HG03135 (cell line): ENCODE results near the gene HBA1.
"Not testable (repeated sequence)": the region's sequence is repeated elsewhere in the genome, so short reads cannot be mapped to it uniquely, and the experiment has no call there.

Experiments
- ATAC-seq: cut with Tn5 transposase; IDR thresholded peaks from one replicate; pipeline ENCODE4 v1.9.1; 2021; ENCODE audit warnings: mild to moderate bottlenecking, moderate library complexity; ENCODE audit not compliant: unreplicated experiment

HBA1 gene

DNA sequence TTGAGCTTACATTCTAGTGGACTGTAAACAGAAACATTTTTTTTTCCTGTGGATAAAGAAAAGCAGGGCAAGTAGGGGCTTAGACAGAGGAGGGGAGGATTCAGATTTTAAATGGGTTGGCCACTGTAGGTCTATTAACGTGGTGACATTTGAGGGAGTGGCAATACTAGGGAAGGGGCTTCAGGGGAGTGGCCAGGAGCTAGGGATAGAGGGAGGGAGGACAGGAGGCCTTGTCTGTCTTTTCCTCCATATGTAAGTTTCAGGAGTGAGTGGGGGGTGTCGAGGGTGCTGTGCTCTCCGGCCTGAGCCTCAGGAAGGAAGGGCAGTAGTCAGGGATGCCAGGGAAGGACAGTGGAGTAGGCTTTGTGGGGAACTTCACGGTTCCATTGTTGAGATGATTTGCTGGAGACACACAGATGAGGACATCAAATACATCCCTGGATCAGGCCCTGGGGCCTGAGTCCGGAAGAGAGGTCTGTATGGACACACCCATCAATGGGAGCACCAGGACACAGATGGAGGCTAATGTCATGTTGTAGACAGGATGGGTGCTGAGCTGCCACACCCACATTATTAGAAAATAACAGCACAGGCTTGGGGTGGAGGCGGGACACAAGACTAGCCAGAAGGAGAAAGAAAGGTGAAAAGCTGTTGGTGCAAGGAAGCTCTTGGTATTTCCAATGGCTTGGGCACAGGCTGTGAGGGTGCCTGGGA is 17.2 kb upstream of the HBA1 start:
- ATAC-seq = no peak

DNA sequence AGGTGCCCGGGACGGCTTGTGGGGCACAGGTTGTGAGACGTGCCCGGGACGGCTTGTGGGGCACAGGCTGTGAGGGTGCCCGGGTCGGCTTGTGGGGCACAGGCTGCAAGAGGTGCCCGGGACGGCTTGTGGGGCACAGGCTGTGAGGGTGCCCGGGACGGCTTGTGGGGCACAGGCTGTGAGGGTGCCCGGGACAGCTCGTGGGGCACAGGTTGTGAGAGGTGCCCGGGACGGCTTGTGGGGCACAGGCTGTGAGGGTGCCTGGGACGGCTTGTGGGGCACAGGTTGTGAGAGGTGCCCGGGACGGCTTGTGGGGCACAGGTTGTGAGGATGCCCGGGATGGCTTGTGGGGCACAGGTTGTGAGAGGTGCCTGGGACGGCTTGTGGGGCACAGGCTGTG is 16.2 kb upstream of the HBA1 start:
- ATAC-seq = not testable (repeated sequence)

DNA sequence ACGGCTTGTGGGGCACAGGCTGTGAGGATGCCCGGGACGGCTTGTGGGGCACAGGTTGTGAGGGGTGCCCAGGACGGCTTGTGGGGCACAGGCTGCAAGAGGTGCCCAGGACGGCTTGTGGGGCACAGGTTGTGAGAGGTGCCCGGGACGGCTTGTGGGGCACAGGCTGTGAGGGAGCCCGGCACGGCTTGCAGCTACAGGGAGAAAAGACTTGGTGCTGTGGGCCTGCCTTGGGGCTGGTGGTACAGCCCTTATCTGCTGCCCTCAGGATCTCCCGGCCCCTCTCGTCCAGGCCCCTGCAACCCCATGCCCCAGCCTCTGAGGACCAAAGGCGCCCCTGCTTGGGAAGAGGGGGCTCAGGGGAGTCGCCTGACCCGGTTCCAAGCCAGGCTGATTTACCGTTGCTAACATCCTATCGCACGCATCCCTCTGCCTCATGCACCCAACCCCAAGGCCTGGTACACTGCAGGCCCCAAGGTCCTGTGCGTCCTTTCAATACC is 15.7 kb upstream of the HBA1 start:
- no peak for ATAC-seq

DNA sequence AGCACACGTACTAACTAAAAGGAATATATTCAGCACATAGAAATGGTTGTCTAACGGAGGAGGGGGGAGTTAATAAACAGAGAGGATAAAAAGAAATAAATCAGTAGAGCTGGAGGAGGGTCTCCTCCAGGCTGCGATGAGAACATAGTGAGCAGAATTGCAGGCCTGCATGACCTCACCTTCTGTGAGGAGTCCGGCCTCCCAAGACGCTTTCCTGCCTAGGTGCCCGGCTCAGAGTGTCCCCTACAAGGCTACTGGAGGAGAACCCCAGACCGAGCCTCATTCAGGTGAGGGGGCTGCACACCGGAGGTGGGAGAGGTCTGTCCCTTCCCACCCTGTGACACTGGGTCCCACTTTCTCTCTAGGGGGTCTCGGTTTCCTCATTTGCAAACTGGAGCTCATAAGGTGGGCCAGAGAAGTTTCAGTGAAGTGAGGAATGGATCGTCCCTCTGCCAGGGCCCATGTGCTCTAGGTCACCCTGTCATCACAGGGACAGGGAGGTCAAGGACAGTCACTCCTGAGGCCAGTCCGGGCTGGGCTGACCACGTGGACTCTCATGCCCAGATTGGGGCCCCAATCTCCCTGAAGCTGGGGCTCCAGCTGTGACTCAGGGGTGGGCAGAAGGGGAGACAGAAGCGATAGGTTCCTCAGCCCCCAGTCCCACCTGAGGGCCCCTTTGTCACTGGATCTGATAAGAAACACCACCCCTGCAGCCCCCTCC is 14.0 kb upstream of the HBA1 start:
- ATAC-seq = no peak

DNA sequence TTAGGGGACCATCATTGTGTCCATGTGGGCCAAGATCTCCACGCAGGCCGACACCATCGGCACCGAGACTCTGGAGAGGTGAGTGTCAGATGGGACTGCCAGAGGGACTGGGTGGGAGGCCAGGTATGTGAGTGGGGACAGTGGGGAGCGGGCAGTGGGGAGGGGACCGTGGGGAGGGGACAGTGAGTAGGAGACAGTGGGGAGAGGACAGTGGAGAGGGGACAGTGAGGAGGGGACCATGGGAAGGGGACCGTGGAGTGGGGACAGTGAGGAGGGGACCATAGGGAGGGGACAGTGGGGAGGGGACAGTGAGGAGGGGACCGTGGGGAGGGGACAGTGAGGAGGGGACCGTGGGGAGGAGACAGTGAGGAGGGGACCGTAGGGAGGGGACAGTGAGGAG is 13.3 kb upstream of the HBA1 start:
- ATAC-seq = not testable (repeated sequence)

DNA sequence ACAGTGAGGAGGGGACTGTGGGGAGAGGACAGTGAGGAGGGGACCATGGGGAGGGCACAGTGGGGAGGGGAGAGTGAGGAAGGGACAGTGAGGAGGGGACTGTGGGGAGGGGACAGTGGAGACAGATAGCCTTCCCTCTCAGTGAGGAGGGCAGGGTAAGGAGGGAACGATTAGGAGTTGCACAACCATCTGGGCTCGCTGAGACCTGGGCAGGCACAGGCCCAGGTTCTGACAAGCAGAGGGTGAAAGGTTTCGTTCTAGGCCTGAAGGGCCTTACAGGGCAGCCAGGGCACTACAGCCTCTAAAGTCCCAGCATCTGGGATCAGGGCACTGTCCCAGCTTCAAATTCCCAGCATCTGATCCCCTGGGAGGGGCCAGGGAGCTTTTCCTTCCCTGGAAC is 12.8 kb upstream of the HBA1 start:
- ATAC-seq = not testable (repeated sequence)

DNA sequence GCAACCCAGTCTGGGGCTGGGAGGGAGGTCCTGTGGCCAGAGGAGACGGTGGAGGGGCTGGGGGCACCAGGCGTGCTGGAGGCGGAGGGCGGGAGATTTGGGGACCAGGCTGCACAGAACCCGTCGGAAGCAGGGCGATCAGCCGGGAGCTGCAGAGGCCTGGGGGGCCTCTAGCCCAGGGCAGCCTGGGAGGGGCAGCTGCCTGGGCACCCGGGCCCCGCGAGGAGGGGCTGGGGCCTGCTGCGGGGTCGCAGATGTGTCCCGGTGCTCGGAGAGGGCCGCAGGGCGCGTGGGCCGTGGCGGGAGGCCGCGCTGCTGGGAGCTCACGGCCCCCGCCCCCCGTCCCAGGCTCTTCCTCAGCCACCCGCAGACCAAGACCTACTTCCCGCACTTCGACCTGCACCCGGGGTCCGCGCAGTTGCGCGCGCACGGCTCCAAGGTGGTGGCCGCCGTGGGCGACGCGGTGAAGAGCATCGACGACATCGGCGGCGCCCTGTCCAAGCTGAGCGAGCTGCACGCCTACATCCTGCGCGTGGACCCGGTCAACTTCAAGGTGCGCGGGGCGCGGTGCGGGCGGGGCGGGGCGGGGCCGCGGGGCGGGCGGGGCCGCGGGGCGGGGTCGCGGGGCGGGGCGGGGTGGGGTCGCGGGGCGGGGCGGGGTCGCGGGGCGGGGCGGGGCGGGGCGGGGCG is 12.2 kb upstream of the HBA1 start:
- ATAC-seq = not testable (repeated sequence)

DNA sequence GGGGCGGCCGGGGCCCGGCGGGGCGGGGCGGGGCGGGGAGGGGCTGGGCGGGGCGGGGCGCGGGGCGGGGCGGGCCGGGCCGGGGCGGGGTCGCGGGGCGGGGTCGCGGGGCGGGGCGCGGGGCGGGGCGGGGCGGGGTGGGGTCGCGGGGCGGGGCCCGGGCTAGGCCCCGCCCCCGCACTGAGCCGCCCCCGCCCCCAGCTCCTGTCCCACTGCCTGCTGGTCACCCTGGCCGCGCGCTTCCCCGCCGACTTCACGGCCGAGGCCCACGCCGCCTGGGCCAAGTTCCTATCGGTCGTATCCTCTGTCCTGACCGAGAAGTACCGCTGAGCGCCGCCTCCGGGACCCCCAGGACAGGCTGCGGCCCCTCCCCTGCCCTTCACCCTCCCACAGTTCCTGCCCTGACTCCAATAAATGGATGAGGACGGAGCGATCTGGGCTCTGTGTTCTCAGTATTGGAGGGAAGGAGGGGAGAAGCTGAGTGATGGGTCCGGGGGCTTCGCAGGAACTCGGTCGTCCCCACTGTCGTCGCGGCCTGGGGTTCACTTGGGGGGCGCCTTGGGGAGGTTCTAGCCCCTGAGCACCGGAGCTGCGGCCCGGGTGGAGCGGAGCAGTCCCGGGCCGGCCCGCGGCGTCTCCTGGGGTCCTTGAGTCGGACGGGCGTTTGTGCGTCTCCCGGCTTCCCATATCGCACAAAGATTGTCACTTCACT is 11.5 kb upstream of the HBA1 start:
- ATAC-seq = no peak

DNA sequence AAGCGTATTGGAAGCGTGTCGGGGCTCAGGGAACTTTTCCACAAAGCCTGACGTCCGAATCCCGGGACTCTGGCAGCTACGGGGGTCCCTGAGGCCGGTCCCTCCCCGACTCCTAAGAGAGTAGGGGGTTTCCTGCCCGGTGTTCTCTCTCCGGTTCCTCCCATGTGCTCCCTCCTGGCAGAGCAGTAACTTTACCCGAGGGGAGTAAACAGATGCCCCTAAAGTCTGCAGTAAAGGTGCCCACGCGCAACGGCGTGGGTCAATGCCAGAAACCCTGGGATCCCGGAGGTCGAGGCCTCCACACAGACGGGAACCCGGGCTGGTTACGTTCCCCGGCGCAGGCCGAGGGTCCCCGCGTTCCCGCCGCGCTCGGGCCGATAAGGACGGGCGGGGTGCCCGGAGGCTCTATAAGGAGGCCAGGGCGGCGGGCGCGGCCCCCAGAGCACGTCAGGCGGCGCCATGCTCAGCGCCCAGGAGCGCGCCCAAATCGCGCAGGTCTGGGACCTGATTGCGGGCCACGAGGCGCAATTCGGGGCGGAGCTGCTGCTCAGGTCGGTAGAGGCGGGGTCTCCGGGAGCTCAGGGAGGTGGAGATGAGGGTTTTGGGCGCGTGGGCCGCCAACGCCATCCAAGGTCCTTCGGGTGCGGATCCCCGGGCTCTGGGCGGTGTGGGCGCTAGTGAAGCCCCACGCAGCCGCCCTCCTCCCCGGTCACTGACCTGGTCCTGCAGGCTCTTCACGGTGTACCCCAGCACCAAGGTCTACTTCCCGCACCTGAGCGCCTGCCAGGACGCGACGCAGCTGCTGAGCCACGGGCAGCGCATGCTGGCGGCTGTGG is 10.7 kb upstream of the HBA1 start, which contains the start of gene HBM:
HBM (plus strand) TSS at position 440 of the 836 bp plus-strand sequence; CDS start at position 460, 20 bp downstream.
- ATAC-seq = no peak

DNA sequence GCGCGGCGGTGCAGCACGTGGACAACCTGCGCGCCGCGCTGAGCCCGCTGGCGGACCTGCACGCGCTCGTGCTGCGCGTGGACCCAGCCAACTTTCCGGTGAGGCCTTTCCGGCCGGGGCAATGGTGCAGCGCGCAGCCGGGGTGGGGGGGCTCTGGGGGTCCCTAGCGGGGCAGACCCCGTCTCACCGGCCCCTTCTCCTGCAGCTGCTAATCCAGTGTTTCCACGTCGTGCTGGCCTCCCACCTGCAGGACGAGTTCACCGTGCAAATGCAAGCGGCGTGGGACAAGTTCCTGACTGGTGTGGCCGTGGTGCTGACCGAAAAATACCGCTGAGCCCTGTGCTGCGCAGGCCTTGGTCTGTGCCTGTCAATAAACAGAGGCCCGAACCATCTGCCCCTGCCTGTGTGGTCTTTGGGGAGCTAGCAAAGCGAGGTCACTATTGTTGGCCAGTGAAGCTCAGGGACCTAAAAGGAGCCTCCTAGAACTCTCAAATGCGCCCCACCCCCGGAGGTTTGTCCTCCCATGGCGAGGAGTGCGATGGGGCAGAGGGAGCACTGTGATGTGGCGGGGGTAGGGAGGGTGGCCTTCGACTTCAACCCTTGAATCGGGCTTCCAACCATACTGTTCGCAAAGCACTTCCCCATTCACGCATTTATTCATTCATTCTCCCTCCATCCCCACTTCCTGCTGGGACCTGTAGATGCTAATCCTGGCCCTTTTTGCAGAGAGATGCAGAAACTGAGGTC is 9.9 kb upstream of the HBA1 start:
- no peak for ATAC-seq

DNA sequence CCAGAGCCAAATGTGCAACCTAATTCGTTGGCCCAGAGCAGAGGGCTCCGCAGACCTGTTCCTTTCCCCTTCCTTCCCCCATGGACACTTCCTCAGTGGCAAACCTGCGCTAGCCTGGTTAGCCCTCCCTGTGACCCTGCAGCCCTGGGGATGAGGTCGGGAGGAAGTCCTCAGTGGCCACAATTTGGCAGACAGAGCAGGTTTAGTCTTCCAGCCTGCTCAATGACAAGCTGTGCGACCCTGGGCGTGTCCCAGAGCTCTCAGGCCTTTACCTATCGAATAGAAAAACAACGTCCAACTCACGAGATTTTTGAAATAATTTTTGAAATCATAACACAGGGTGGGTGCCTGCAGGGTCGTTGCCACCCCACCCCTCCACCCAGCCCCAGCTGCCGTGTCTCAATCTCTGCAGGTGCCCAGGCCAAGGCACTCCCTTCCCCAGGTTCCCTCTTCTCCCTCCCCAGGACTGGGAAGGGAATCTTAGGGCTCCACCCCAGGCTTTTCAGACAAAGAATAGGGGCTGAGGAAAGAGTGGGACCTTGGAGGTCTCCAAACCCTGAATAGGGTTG is 9.3 kb upstream of the HBA1 start:
- ATAC-seq = no peak

DNA sequence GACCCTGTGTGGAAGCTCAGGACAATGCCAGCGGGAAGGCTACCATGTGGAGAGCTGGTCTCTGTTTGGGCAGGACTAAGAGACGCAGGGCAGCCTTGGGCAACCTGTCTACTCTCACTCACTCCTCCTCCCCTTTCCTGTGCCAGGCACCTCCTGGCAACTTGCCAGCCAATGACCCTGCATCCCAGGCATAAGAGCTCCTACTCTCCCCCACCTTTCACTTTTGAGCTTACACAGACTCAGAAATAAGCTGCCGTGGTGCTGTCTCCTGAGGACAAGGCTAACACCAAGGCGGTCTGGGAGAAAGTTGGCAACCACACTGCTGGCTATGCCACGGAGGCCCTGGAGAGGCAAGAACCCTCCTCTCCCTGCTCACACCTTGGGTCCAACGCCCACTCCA is 8.1 kb upstream of the HBA1 start:
- no peak for ATAC-seq

DNA sequence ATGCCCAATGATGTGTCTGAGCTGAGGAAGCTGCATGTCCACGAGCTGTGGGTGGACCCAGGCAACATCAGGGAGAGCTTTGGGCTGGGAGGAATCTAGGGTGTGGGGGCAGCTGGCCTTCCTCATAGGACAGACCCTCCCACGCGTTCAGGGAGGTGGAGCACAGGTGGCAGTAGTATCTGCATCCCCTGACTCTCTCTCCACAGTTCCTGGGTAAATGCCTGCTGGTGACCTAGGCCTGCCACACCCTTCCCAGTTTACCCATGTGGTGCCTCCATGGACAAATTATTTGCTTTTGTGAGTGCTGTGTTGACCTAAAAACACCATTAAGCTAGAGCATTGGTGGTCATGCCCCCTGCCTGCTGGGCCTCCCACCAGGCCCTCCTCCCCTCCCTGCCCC is 7.5 kb upstream of the HBA1 start:
- ATAC-seq = no peak

DNA sequence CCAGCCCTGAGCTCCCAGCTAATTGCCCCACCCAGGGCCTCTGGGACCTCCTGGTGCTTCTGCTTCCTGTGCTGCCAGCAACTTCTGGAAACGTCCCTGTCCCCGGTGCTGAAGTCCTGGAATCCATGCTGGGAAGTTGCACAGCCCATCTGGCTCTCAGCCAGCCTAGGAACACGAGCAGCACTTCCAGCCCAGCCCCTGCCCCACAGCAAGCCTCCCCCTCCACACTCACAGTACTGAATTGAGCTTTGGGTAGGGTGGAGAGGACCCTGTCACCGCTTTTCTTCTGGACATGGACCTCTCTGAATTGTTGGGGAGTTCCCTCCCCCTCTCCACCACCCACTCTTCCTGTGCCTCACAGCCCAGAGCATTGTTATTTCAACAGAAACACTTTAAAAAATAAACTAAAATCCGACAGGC is 6.4 kb upstream of the HBA1 start:
- not testable (repeated sequence) for ATAC-seq

DNA sequence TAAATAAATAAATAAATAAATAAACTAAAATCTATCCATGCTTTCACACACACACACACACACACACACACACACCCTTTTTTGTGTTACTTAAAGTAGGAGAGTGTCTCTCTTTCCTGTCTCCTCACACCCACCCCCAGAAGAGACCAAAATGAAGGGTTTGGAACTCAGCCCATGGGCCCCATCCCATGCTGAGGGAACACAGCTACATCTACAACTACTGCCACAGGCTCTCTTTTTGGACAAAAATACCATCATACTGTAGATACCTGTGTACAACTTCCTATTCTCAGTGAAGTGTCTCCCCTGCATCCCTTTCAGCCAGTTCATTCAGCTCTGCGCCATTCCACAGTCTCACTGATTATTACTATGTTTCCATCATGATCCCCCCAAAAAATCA is 5.7 kb upstream of the HBA1 start:
- ATAC-seq = no peak

DNA sequence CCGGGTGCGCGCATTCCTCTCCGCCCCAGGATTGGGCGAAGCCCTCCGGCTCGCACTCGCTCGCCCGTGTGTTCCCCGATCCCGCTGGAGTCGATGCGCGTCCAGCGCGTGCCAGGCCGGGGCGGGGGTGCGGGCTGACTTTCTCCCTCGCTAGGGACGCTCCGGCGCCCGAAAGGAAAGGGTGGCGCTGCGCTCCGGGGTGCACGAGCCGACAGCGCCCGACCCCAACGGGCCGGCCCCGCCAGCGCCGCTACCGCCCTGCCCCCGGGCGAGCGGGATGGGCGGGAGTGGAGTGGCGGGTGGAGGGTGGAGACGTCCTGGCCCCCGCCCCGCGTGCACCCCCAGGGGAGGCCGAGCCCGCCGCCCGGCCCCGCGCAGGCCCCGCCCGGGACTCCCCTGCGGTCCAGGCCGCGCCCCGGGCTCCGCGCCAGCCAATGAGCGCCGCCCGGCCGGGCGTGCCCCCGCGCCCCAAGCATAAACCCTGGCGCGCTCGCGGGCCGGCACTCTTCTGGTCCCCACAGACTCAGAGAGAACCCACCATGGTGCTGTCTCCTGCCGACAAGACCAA is 4.0 kb upstream of the HBA1 start, which contains the start of gene HBA2:
HBA2 (plus strand) TSS at position 503 of the 568 bp plus-strand sequence; CDS start at position 540, 37 bp downstream.
- ATAC-seq = not testable (repeated sequence)

DNA sequence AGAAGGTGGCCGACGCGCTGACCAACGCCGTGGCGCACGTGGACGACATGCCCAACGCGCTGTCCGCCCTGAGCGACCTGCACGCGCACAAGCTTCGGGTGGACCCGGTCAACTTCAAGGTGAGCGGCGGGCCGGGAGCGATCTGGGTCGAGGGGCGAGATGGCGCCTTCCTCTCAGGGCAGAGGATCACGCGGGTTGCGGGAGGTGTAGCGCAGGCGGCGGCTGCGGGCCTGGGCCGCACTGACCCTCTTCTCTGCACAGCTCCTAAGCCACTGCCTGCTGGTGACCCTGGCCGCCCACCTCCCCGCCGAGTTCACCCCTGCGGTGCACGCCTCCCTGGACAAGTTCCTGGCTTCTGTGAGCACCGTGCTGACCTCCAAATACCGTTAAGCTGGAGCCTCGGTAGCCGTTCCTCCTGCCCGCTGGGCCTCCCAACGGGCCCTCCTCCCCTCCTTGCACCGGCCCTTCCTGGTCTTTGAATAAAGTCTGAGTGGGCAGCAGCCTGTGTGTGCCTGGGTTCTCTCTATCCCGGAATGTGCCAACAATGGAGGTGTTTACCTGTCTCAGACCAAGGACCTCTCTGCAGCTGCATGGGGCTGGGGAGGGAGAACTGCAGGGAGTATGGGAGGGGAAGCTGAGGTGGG is 3.1 kb upstream of the HBA1 start:
- not testable (repeated sequence) for ATAC-seq
